Inflammatory macrophage treated with lipopolysaccharide for 1 hour (primary cell): ENCODE results near the gene CTTNBP2NL.

Experiments
- DNase-seq, 2 donors: peaks; one replicate each; pipeline ENCODE4 v3.0.0-alpha.2; 2020 to 2022

The CTTNBP2NL gene, protein sequence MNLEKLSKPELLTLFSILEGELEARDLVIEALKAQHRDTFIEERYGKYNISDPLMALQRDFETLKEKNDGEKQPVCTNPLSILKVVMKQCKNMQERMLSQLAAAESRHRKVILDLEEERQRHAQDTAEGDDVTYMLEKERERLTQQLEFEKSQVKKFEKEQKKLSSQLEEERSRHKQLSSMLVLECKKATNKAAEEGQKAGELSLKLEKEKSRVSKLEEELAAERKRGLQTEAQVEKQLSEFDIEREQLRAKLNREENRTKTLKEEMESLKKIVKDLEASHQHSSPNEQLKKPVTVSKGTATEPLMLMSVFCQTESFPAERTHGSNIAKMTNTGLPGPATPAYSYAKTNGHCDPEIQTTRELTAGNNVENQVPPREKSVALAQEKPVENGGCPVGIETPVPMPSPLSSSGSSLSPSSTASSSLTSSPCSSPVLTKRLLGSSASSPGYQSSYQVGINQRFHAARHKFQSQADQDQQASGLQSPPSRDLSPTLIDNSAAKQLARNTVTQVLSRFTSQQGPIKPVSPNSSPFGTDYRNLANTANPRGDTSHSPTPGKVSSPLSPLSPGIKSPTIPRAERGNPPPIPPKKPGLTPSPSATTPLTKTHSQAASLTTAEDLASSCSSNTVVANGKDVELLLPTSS

DNA sequence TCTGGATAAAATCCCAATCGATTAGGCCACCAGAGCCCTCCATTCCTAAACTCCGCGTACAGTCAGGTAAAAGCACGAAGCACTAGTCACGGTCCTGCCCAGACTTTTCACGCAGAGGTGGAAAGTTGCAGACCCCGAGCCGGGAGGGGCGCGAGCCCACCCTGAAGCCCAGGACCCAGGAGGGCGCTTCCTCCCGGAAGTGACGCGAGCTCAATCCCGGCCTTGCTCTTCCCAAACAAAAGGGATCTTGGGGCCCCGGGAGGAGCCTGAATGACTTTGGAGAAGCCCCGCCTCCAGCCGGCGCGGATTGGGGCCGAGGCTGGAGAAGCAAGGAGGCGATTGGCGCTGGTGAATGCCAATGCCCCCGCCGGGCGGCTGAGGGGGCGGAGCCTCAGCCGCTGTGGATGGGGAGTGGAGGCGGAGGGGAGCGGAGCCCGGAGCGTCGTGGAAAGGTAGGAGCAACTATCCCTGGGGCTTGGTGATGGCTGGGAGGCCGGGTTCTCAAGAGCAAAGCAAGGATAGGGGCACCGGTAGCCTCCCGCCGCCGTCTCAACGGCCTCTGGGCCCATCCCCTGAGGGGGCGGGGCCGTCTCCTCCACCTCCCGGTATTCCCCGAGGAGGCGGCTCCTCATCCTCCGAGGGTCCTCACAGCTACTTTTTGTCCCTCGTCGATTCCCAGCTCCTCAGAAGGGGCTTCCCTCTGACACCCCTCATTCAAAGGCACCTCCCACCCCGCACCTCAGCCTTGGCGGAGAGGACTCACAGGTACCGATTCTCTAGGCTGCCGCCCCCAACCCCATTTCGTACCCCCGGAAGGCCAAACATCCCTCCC is at the start of gene CTTNBP2NL:
TSS of gene CTTNBP2NL (plus strand) at position 394 of the 832 bp plus-strand sequence. CDS start 19,952 bp downstream, outside the sequence.
- DNase-seq: peak; percentile 91 to 94

GRCh38 chr1:112346801-112347350 is 49.1 kb upstream of the CTTNBP2NL start:
- DNase-seq: no peak

GRCh38 chr1:112356765-112357164 is 39.2 kb upstream of the CTTNBP2NL start:
- DNase-seq: no peak

GRCh38 chr1:112357467-112357866 is 38.5 kb upstream of the CTTNBP2NL start:
- DNase-seq: no peak

DNA sequence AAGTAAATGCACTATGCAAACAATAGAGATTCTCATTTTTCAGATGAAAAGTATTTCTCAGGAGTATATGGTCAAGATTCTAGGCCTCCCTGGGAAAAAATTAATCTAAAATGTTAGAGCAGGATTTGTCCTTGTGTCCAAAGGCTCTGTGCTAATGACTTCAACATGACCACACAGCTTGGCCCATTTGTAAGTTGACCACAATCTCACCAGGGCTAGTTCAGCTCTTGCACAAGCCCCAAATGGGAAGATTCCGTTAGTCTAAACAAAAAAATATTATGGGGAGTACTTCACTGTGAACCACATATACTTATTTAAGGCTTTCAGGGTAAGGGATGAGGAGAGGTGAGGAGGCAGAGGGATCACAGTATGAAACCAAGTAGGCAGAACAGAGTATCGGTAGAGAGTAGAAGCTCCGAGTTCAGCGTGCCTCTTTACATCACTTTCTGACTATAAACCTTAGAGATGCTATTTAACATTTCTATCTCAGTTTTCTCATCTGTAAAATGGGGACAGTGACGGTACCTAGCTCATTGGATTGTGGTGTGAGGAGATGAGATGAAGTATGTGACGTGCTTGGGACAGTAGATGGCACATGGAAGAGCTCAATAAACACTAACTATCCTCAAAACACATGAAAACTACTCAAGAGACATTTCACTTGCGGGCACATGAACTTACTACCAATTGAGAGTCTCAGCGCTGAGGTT is 37.8 kb upstream of the CTTNBP2NL start:
- DNase-seq: no peak

DNA sequence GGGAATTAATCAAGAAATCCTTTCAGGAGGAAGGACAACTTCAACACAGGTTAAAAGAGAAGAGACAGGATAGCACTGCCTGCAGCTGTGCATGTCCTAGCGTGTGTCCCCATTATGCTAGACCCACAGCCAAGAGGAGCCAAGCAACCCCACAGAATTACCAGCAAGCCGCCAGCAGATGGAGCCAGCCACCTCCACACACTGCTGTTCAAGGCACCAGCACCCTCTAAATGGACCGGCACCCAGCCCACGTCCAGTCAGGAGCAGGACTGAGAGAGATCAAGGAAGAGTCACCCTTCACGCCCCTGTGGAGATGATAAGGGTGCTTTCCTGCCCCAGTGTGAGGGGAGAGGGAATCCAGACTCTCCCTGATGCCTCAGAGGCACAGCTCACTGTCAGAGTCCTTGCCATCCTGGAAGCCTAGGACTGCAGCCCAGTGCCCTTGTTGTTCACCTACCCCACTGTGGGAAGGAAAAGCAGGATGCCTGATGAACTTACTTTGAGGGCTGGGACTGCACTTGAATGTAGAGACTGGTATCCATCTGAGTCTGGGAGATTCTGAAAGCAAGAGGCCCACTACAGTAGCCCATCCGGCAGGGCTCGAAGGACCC is 37.1 kb upstream of the CTTNBP2NL start:
- peak; percentile 15 to 47 for DNase-seq

- DNase-seq: peak; percentile 3 to 16
Observed at GRCh38 chr1:112359961-112360767, 35.9 kb upstream of the CTTNBP2NL start.

DNA sequence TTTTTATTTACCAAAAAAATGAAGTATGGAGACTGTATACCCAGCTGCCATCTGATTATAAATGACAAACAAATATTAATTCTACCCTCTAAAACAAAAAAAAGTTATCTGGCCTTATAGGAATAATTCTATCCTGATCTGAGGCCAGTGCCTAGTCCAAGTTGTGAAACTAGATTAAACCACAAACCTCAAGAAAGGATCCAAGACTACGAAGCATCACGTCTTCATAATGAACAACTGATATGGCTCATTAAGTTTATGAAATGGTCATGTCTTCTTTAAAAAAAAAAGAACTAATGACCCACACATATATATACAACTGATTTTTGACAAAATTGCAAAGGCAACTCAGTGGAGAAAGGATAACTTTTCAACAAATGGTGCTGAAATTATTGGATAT is 32.4 kb upstream of the CTTNBP2NL start:
- no peak for DNase-seq

GRCh38 chr1:112368198-112368597 is 27.8 kb upstream of the CTTNBP2NL start:
- no peak for DNase-seq

- peak; percentile 64 to 93 for DNase-seq
Observed at GRCh38 chr1:112369392-112370285, 26.4 kb upstream of the CTTNBP2NL start.

- DNase-seq: no peak
Observed at GRCh38 chr1:112370996-112371395, 25.0 kb upstream of the CTTNBP2NL start.

DNA sequence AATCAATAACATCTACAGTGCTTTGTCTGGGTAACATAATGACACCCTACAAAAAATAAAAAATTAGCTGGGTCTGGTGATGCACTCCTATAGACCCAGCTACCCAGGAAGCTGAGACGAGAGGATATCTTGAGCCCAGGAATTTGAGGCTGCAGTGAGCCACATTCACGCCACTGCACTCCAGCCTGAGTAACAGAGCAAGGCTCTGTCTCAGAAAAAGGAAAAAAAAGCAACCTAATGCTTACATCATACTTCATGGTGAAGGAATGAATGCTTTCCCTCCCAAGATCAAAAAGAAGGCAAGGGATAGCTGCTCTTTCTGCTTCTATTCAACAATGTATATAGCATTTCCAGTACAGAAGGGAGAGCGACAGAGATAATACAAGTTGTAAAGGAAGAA is 24.2 kb upstream of the CTTNBP2NL start:
- DNase-seq: no peak

DNA sequence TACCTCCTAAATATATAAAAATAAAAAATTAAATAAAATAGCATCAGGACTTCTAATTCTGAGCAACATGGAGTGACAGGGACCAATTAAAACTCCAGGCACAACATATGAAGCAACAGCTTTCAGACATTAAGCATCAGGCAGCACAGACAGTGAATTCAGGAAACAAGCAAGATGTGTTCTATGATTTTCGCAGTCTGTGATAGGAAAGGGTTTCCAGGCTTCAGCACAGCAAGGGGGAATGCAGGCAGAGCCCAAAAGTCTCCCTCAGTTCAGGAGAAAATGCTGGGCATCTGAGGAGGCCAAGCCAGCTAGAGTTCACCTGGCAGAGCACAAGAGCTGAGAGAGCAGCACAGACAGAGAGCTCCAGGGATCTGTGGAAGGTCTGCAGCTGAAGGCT is 22.2 kb upstream of the CTTNBP2NL start:
- no peak for DNase-seq

GRCh38 chr1:112375701-112376100 is 20.3 kb upstream of the CTTNBP2NL start:
- DNase-seq: no peak

DNA sequence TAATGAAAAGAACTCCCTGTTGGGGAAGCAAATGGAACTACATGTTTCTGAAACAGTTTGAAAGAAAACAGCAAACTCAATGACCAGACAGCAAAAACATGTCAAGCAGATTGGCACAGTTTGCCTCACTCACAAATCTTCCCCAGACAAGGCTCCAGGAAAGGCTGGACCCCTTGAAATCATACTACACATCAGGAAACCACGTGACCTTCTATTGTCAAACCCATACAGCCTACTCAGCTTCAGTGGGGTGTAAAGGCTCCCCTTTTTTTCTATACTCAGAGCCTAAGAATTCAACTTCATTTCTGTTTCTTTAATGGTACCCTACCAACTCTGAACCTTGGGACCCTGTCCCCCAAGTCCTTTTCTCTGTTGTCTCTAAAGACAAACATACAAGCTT is 15.7 kb upstream of the CTTNBP2NL start:
- DNase-seq: no peak

DNA sequence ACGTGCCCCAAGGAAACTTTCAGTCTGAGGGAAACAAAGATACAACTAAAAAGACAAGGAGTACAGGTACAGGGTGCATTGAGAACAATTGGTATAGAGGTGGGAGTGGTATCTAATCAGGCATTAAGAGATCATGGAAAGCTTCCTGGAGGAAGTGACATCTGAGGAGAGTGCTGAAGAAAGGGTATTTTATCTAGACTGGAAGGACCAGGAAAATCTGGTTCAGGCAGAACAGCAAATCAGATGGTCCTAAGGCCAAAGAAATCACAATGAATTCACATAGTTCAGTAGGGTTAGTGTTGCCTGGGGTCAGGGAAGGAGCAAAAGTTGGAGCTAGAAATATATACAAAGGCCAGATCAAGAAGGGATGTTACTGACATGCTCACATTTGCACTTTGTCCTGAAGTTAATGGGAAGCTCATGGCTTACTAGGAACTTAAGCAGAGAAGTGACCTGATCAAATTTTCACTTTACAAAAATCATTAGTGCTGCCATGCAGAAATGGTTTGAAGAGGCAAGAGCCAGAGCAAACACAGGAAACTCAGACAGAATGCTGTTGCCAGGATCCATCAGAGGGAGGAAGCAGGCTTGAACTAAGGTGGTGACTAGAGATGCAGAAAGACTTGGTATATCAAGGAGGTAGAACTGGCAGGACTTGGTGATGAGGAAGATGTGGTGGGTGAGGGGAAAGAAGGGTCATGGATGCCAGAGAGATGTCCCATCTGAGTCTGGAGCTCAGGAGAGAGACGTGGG is 14.5 kb upstream of the CTTNBP2NL start:
- DNase-seq: no peak

DNA sequence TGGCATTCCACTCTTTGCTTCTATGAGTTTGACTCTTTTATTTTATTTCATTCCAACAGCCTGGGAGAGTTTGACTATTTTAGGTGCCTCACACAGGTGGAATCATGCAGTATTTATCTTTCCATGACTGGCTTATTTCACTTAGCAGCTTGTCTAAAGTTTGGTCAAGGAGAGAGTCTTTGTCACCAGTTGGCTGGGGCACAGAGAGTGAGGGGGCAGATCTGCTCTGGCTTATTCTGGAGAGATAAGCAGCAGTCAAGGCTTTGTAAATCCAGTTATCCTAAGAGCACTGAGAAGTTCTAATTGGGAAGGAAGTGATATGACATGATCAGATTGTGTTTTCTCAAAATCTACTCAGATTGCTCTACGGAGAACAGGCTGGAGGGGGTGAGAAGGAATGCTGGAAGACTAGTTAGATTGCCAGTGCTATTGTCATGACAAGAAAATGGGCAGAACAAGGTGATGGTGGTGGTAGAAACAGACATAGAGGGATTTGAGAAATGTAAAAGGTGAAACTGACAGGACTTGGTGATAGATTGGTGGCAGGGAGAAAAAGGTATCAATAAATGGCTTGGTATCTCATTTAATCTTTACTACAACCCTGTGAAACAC is 12.1 kb upstream of the CTTNBP2NL start:
- DNase-seq: no peak

GRCh38 chr1:112386024-112386723 is 9.8 kb upstream of the CTTNBP2NL start:
- no peak for DNase-seq
